ENCODE data around the gene DNAH3.
"Not testable (repeated sequence)": the region's sequence is repeated elsewhere in the genome, so short reads cannot be mapped to it uniquely, and the experiment has no call there.

Gene DNAH3

DNA sequence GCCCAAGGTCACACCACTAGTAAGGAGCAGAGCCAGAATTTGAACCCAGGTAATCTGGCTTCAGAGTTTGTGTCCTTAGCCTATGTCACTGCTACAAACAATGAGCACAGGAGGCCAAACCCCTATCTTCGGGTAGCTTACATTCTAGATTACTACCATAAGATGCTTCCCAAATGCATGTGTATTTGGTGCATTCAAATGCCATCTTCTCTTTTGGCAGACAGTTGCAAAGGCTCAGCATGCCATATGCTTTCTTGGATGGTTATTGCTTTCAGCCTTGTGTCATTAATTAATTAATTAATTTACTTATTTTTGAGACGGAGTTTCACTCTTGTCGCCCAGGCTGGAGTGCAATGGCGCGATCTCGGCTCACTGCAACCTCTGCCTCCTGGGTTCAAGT is 80.7 kb downstream of the DNAH3 start:
- DNase-seq: no peak

DNA sequence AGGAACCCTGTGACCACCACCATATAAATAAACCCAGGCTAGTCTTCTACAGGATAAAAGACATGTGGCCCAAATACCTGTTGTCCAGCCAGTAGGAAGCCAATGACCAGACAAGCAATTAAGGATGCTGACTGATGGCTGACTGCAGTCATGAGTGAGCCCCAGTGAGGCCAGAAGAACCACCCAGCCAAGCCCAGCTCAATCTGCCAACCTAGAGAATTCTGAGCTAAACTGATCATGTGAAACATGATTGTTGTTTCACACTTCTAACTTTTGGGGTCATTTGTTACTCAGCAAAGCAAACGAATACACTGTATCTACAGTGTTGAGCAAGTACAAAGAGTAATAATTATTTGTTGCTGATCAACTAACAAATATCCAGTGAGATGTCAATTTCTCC is 86.4 kb downstream of the DNAH3 start:
- no peak for DNase-seq

DNA sequence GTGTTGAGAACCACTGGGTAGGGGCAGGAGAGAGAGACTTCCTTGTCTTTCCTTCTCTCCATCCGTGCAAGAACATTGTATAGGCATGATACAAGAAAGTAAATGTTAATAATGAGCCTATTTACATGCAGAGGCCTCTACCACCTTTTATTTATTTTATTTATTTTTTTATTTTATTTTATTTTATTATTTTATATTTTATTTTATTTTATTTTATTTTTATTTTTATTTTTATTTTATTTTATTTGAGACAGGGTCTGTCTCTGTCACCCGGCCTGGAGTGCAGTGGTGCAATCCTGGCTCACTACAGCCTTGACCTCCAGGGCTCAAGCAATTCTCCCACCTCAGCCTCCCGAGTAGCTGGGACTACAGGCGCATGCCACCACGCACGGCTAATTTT is 87.3 kb downstream of the DNAH3 start:
- DNase-seq: not testable (repeated sequence)

DNA sequence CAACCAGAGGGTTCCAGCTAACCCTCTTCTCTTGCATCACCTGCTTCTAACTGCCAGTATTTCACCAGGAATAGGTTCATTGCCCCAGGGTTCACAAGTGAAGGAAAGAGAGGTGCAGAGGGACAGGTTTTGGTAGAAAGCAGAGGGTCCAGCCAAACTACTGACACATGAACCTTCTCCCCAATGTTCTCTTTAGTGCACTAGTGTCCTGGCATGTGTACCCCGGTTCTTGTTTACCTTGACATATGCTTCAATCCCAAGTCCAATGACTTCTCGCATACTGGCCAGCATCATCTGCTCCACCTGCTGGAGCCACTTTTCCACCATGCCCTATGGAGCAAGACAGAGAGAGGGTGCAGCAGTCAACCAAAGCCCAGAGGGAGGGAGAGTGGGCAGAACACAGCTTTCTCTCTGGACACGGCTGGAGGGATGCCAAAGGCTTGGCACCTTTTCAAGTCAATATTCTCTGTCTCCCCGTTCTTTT is 90.6 kb downstream of the DNAH3 start:
- no peak for DNase-seq

GRCh38 chr16:21057875-21058274 is 92.8 kb downstream of the DNAH3 start:
- DNase-seq: no peak

- DNase-seq: no peak
These were observed 94.2 kb downstream of the DNAH3 start for GRCh38 chr16:21056396-21056795.

GRCh38 chr16:21055738-21056137 is 94.9 kb downstream of the DNAH3 start:
- DNase-seq: not testable (repeated sequence)

GRCh38 chr16:21053590-21053989 is 97.1 kb downstream of the DNAH3 start:
- DNase-seq: no peak

DNA sequence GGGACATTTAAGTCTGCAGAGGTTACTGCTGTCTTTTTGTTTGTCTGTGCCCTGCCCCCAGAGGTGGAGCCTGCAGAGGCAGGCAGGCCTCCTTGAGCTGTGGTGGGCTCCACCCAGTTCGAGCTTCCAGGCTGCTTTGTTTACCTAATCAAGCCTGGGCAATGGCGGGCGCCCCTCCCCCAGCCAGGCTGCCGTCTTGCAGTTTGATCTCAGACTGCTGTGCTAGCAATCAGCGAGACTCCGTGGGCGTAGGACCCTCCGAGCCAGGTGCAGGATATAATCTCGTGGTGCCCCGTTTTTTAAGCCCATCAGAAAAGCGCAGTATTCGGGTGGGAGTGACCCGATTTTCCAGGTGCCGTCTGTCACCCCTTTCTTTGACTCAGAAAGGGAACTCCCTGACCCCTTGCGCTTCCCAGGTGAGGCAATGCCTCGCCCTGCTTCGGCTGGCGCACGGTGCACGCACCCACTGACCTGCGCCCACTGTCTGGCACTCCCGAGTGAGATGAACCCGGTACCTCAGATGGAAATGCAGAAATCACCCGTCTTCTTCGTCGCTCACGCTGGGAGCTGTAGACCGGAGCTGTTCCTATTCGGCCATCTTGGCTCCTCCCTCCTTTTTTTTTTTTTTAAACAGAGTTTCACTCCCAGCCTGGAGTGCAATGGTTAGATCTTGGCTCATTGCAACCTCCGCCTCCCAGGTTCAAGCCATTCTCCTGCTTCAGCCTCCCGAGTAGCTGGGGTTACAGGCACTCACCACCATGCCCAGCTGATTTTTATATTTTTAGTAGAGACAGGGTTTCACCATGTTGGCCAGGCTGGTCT is 102.3 kb downstream of the DNAH3 start:
- DNase-seq: not testable (repeated sequence)

- DNase-seq: no peak
These were observed 112.4 kb downstream of the DNAH3 start for GRCh38 chr16:21038197-21038596.

GRCh38 chr16:21037736-21038135 is 112.9 kb downstream of the DNAH3 start:
- DNase-seq: no peak

DNA sequence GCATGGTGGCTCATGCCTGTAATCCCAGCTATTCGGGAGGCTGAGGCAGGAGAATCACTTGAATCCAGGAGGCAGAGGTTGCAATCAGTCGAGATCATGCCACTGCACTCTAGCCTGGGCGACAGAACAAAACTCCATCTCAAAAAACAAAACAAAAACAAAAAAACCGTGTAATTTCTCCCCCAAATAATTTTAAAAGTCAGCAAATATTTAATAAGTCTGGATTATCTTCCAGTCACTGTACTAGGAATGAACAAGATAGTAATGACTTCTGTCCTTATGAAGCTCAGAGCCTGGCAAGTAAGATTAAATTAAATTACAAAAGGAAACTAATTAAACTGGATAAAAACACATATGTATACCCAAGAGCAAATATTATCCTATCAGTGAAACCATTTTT is 113.5 kb downstream of the DNAH3 start:
- DNase-seq: no peak

- DNase-seq: no peak
These were observed 114.2 kb downstream of the DNAH3 start for GRCh38 chr16:21036471-21036870.

DNA sequence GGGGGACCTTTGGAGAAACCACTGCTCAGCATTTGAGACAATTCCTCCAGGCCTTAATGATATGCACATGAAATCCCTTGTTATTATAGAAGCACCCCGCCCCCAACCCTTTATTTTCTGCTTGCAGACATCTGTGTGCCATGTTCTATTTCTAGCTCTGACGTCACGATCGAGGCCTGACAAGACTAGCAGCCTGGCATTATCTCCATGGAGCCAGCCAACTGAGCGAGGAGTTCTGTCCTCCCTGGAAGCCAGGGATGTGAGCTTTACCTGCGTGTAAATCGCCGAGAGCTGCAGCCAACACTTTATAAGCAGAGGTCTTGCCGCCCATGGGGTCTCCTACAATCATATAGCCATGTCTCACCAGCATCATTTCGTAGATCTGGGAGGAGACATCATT is 116.9 kb downstream of the DNAH3 start:
- no peak for DNase-seq

GRCh38 chr16:21033264-21033663 is 117.4 kb downstream of the DNAH3 start:
- DNase-seq: no peak

DNA sequence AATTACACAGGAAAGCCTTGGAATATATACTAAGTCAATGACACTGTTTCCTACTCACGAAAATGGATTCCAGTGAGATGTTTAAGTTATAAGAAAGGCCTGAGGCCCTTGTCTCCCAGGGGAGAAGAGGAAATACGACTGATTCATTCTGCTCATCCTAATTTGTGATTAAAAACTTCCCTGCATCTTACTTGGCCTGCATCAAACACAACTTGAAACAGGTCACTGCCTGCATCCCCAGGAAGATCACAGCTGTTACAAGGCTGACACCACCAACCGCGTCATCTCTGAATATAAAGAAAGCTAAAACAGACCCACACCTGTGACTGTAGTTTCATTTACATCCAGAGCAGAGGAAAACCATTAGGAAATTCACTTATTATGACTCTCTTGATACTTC is 121.9 kb downstream of the DNAH3 start:
- no peak for DNase-seq

DNA sequence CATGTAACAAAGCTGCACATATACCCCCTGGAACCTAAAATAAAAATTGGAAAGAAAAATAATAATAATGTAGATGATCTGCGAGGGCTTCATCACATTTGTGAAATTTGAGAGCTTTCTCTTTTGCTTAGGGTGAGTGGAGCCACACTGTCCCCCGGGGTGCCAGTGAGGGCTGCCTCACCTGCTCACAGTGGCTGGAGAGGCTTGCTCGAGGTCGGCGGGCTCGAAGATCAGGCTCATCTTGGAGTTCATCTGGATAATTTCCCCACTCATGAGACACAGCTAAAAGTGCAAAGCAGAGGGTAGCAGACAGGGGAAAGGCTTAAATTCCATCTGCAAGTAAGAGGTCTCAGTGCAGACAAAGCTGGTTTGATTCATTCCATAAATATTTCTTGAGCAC is 123.8 kb downstream of the DNAH3 start:
- no peak for DNase-seq

DNA sequence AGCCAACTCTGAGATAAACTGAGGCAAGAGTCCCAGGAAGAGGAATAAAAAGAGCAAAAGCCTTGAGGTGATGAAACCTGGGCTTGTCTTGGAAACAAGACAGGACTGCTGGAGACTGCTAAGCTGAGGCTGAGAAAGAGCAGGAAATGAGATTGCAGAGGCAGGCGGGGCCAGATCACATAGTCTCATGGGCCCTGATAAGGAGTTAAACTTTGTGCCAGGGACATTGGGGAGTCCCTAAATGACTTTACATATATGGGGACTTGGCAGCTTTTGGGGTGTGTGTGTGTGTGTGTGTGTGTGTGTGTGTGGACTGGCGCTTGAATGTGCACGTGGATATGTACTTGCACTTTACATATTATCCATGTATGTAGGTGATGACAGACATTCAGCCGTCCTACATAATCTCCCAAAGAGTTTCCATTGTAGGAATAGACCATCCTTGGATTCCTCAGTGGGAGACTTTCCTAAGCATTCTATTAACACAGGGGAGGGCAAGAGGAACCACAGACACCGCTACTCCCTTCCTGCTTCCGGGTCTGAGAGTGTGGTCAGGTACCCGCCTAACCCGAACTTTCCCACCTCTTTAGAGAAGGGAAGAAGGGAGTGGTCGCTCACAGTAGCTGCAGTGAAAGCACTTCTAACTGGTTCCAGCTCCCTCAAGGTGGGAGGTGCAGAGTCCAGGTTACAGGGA is 127.0 kb downstream of the DNAH3 start:
- DNase-seq: no peak

DNA sequence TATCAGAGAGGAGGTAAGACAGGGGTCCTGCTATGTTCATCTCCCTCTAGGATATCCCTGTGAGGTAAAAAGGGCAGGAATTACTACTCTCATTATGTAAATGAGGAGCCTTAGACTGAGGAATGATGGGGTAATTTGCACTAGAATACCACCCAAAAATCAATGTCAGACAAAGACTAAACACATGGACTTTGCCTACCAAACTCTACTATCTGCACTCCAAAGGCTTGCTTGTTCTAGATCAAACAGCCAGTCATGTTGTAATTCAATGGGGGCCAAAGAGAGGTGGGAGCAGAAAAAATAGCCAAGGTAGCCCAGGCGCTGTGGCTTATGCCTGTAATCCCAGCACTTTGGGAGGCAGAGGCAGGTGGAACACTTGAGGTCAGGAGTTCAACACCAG is 129.3 kb downstream of the DNAH3 start:
- no peak for DNase-seq

- no peak for DNase-seq
These were observed 140.8 kb downstream of the DNAH3 start for GRCh38 chr16:21009815-21010214.

GRCh38 chr16:21005008-21005407 is 145.6 kb downstream of the DNAH3 start:
- DNase-seq: no peak

GRCh38 chr16:21001262-21001661 is 149.4 kb downstream of the DNAH3 start:
- no peak for DNase-seq

DNA sequence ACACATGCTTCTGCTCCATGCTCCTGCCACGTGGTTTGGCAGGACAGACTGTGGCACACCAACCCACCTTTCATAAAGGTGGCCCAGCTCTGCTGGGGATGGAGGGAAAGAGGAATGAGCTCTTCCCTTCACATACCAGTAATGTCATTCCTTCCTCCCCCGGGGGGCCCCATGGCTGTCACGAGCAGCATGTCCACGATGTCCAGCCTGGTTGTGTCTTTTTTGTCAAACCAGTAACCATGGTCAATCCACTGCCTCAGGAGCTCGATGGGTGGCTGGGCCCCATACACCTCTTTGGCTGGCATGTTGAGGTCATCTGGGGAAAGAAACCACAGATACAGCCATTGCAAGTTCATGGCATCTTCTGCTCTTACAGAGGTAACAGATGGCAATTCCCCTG is 153.5 kb downstream of the DNAH3 start:
- DNase-seq: no peak

GRCh38 chr16:20995711-20996110 is 154.9 kb downstream of the DNAH3 start:
- no peak for DNase-seq
